Stimulated activated memory B cell treated with anti-CD40 and anti-IgM and Interleukin-4, amounts not matched to agents 10 μg/mL and 1 μg/mL and 100 μg/mL, for 72 hours (primary cell): ENCODE measurements around the gene VWA3B.
"Not testable (repeated sequence)": the region's sequence is repeated elsewhere in the genome, so short reads cannot be mapped to it uniquely, and the experiment has no call there.

Source experiments
- ATAC-seq: fragments of 150-1000 bp; cut with Tn5 transposase; 2 replicates; pipeline ENCODE4 v1.10.0; 2021
- H3K27ac Mint-ChIP-seq: one replicate; pipeline ENCODE4 v1.8.0; 2022; ENCODE audit warnings: mild to moderate bottlenecking, mixed read lengths
- H3K27me3 Mint-ChIP-seq: one replicate; pipeline ENCODE4 v1.8.0; 2022; ENCODE audit warnings: mixed read lengths
- H3K36me3 Mint-ChIP-seq: one replicate; pipeline ENCODE4 v1.8.0; 2022; ENCODE audit warnings: mixed read lengths
- H3K4me1 Mint-ChIP-seq: one replicate; pipeline ENCODE4 v1.8.0; 2022; ENCODE audit warnings: mixed read lengths
- H3K4me3 Mint-ChIP-seq: one replicate; pipeline ENCODE4 v1.8.0; 2022; ENCODE audit warnings: mild to moderate bottlenecking, moderate library complexity, mixed read lengths
- H3K9me3 Mint-ChIP-seq: one replicate; pipeline ENCODE4 v1.8.0; 2022; ENCODE audit warnings: mixed read lengths

VWA3B gene

DNA sequence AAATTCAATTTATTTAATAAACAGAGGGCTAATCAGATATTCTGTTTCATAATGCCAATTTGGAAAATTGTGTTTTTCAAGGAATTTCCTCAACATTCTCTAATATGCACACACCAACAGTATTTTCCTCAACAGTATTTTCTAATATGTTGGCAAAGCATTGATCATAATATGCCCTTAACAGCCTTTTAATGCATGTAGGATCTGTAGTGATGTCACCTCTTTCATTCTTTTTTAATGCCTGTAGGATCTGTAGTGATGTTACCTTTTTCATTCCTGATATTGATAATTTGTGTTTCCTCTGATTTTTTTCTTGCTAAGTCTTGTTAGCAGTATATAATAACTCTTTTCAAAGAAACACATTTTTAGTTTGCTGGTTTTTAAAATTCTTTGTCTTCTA is 15.9 kb downstream of the VWA3B start:
- Mint-ChIP-seq H3K9me3 (peaks cover 16% of the 10 kb centered on the region), H3K4me1 (no peaks in the 10 kb centered on the region), H3K4me3 (no peak overlapping the region), H3K36me3 (no peaks in the 10 kb centered on the region), H3K27me3 (no peaks in the 10 kb centered on the region), H3K27ac (no peak overlapping the region)
- ATAC-seq = no peak

DNA sequence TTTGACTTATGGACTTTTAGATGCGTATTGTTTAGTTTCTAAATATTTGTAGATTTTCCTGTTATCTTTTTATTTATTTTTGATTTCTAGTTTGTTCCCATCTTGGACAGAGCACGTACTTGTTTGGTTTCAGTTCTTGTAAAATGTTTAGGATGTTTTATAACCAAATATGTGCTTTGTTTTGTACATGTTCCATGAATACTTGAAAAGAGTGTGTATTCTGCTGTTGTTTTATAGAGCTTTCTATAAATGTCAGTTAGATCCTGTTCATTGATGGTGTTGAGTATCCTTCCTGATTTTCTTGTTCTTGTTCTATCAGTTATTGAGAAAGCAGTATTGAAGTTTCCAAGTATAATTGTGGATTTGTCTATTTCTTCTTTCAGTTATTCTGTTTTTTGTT is 21.1 kb downstream of the VWA3B start:
- H3K36me3 Mint-ChIP-seq = peaks cover 5% of the 10 kb centered on the region
- H3K4me3 Mint-ChIP-seq = no peak overlapping the region
- no peaks in the 10 kb centered on the region for H3K27me3 Mint-ChIP-seq
- no peak overlapping the region for H3K27ac Mint-ChIP-seq
- ATAC-seq = no peak
- H3K4me1 Mint-ChIP-seq = peaks cover 4% of the 10 kb centered on the region
- peaks cover 19% of the 10 kb centered on the region for H3K9me3 Mint-ChIP-seq

DNA sequence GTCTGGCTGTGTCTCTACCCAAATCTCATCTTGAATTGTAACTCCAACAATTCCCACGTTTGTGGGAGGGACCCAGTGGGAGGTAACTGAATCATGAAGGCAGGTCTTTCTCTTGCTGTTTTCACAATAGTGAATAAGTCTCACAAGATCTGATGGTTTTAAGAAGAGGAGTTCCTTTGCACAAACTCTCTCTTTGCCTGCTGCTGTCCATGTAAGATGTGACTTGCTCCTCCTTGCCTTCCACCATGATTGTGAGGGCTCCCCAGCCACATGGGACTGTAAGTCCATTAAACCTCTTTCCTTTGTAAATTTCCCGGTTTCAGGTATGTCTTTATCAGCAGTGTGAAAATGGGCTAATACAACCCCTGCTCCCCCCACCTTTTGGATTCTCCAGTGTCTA is 23.8 kb downstream of the VWA3B start:
- Mint-ChIP-seq H3K27me3 (no peaks in the 10 kb centered on the region), H3K4me3 (no peak overlapping the region), H3K27ac (no peak overlapping the region), H3K9me3 (peaks cover 16% of the 10 kb centered on the region), H3K36me3 (peaks cover 5% of the 10 kb centered on the region), H3K4me1 (peaks cover 4% of the 10 kb centered on the region)
- ATAC-seq = no peak

DNA sequence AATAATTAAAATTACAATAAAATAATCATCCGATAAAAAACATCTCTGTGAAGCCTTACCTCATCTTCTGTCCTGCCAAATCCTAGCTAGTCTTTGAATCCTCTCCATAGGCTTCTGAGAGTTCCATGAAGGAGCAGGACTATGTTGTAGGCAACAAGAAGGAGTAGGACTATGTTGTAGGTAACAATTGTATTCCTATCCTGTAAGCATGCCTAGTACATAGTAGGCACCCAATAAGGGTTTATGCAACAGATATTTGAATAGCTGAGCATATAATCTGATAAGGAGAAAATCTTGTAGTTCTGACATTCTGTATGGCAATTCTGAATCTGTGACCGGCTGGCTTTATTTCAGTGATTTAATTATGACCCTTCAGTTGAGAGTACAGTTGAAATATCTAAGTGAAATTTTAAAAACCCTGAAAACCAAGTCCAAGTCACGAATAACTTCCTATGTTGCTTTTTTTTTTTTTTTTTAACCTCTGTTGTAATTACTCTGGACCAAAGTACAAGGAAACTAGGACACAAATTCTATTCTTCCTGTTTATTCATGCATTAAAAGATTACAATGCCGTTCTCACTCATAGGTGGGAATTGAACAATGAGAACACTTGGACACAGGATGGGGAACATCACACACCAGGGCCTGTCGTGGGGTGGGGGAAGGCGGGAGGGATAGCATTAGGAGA is 27.8 kb downstream of the VWA3B start:
- Mint-ChIP-seq H3K4me3 (no peak overlapping the region), H3K27ac (no peak overlapping the region), H3K4me1 (no peaks in the 10 kb centered on the region), H3K27me3 (no peaks in the 10 kb centered on the region), H3K9me3 (peaks cover 14% of the 10 kb centered on the region), H3K36me3 (peaks cover 5% of the 10 kb centered on the region)
- no peak for ATAC-seq

DNA sequence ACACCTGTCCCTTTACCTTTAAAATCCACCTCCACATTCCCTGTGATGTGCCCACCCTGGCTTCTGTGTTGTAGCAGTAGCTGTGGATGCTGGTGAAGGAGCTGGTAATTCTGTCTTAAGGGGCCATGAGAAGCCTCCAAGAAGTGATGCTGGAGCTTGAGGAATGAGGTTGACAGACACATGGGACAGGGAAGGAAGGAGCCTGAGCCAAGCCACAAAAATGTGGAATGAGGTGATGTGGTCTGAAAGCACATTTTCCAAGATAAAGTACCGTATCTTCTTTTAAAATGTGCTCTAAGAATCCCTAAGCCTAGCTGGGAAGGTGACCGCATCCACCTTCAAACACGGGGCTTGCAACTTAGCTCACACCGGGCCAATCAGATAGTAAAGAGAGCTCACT is 31.2 kb downstream of the VWA3B start:
- Mint-ChIP-seq H3K4me1 (peaks cover 3% of the 10 kb centered on the region), H3K4me3 (no peak overlapping the region), H3K36me3 (no peaks in the 10 kb centered on the region), H3K9me3 (peaks cover under 1% of the 10 kb centered on the region), H3K27ac (no peak overlapping the region), H3K27me3 (no peaks in the 10 kb centered on the region)
- no peak for ATAC-seq

DNA sequence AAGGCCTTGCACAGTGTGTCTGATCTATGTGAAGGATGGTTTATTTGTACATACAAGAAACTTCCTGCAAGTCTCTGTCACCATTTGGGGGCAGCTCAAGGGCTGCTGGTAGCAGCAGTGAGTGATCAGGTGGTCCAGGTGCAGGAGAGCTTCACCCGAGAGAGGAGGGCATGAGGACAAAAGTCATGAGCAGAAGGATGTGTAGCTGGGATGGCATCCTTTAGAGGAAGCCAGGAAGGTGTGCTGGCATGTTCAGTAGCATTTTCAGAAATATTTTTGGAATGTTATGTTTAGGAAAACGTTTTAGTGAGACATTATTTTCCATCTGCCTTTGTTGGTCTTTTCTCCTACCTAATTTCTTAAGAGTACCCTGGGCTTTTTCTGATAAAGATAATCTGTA is 31.9 kb downstream of the VWA3B start:
- Mint-ChIP-seq H3K27me3 (no peaks in the 10 kb centered on the region), H3K9me3 (no peaks in the 10 kb centered on the region), H3K4me3 (no peak overlapping the region), H3K27ac (no peak overlapping the region), H3K4me1 (peaks cover 10% of the 10 kb centered on the region), H3K36me3 (no peaks in the 10 kb centered on the region)
- no peak for ATAC-seq

DNA sequence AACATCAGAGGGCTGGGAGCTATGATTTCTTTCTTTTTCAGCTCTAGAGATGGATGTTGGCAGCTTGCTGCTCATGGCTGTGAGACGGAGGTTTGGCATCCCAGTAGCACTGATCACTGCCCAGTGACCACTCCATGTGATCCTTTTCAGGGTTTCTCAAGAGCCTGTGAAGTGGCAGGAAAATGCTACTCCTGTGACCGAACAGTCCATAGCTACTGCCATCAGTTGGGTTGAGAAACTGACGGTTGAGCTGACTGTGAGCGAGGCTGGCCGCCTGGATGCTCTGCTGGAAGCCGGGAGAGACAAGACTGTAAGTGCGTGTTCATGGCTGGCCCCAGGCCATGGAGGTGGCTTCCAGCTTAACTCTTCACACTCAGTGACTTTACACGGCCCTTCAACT is 34.2 kb downstream of the VWA3B start:
- no peaks in the 10 kb centered on the region for H3K36me3 Mint-ChIP-seq

DNA sequence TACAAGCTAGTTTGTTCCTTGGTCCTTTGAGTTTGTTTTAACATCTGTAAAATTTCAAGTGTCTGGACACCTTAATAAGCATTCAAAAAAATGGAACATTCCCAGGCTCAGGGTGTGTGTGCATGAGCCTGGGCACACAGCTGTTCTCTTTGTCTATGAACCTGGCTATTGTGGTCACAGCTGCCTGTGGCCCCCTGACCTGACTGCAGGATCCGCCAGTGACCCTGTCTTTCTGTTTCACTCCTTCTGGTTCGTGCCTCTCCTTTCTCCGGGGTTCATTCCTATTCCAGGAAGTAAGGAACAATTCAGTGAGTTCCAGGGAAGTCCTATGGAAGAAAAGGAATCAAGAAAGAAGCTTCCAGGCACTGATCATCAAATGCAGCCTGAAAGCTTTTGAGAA is 35.6 kb downstream of the VWA3B start:
- ATAC-seq = no peak
- Mint-ChIP-seq H3K9me3 (no peaks in the 10 kb centered on the region), H3K36me3 (no peaks in the 10 kb centered on the region), H3K4me1 (peaks cover 18% of the 10 kb centered on the region), H3K4me3 (no peak overlapping the region), H3K27ac (no peak overlapping the region), H3K27me3 (no peaks in the 10 kb centered on the region)

More for the DNA sequence above, 34.2 kb downstream of the VWA3B start:
- Mint-ChIP-seq H3K9me3 (no peaks in the 10 kb centered on the region), H3K4me1 (peaks cover 18% of the 10 kb centered on the region), H3K27me3 (no peaks in the 10 kb centered on the region), H3K27ac (no peak overlapping the region), H3K4me3 (no peak overlapping the region)
- ATAC-seq = no peak

DNA sequence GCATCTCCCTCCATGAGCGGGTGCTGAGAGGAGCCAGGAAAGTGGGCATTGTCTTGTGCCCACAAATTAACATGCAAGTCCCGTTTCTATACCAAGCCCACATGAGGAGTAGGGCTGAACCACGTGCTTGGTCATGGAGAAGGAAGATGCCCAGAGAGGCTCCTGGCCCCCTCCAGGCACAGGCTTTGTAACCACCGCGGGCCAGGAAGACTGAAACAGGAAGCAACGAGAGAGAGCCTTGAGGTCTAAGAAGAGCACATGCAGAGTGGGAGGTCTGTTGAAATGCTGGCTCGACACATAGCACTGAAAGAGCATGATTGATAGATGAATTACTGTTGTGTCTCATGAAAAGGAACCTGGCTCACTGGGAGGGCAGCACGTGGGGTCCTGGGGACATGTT is 36.3 kb downstream of the VWA3B start:
- peak; percentile 67 for ATAC-seq
- Mint-ChIP-seq H3K9me3 (no peaks in the 10 kb centered on the region), H3K27ac (peak overlapping the region; percentile 15), H3K27me3 (no peaks in the 10 kb centered on the region), H3K4me3 (no peak overlapping the region), H3K36me3 (no peaks in the 10 kb centered on the region), H3K4me1 (peaks cover 18% of the 10 kb centered on the region)

DNA sequence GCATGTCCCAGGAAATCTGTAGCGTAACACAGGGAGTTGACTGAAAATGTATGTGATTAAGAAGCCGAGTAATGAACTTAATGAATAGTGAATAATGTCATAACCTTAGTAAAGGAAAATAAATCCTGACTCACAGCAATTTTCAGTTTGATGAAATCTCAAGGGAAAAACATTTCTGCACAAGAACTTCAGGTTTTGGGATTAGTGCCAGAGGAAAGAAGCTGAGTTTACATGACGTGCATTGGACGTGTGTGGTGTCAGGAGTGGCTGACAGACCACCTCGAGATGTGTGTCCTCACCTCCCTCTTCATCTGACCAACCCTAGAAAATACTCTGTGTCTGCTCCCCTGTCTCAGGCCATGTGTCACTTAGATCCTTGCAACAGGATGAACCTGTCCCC is 39.1 kb downstream of the VWA3B start:
- Mint-ChIP-seq H3K27ac (no peak overlapping the region), H3K4me3 (no peak overlapping the region)
- no peak for ATAC-seq

DNA sequence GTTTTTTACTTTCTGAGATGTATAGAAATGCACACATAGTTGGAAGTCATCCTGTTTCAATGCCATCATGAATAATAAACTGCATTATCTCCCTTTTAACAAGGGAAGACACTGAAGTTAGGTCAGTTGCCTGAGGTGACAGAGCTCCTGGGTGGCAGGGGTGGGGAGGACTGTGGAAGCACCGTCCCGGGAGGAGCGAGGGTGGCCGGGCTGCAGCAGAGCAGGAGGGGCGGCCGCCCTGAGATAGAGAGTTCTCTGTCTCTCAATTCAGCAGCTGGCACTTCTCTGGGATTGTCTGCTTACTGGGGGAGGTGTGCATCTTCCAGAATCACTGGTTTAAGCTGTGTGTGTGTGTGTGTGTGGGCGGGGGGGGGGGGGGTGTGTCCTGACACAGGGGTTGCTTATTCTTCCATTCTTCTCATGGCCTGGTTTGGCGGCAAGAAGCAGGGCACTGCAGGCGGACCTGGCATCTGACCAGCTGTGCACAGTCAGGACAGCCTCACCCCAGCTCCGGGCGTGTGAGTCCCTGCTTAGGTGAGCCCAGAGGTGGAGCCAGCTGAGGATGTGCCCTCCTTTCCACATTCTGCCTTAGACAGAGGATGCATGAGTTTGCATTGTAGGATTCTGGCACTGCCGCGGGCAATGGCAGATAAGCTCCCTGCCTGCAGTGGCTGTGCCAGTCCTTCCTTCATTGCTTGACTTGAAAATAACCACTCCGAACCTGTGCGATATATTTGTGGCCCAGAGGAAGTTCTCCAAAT is 40.4 kb downstream of the VWA3B start:
- peaks cover 18% of the 10 kb centered on the region for H3K4me1 Mint-ChIP-seq
- no peaks in the 10 kb centered on the region for H3K36me3 Mint-ChIP-seq
- no peaks in the 10 kb centered on the region for H3K27me3 Mint-ChIP-seq
- no peaks in the 10 kb centered on the region for H3K9me3 Mint-ChIP-seq
- H3K4me3 Mint-ChIP-seq = no peak overlapping the region
- no peak for ATAC-seq
- H3K27ac Mint-ChIP-seq = no peak overlapping the region

More for the DNA sequence above, 39.1 kb downstream of the VWA3B start:
- peaks cover 18% of the 10 kb centered on the region for H3K4me1 Mint-ChIP-seq
- H3K9me3 Mint-ChIP-seq = no peaks in the 10 kb centered on the region
- no peaks in the 10 kb centered on the region for H3K27me3 Mint-ChIP-seq
- H3K36me3 Mint-ChIP-seq = no peaks in the 10 kb centered on the region

DNA sequence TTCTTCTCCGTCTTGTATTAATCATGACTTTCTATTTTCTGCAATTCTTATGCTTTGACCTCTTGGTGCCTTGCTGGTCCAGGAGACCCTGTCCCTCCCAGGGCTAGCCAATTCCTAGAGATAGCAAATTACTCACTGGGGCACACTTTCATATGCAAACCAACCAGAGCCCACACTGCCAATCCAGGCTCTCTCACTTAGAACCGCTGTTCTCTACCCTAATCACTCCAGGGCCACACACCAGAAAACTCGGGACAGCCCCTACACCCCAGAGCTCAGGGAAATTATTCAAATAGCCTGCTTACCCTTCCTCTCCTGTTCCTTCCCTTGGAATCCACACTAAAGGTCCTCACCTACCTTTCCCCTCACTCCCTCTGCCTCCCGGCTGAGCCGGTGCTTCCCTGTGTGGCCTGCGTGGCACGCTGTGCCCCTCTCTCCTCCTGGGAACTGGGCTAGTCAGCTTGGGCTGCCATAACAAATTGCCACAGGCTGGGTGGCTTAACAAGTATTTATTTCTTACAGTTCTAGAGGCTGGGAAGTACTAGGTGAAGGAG is 41.7 kb downstream of the VWA3B start:
- H3K4me3 Mint-ChIP-seq = no peak overlapping the region
- H3K27ac Mint-ChIP-seq = no peak overlapping the region
- H3K27me3 Mint-ChIP-seq = no peaks in the 10 kb centered on the region
- peaks cover 17% of the 10 kb centered on the region for H3K4me1 Mint-ChIP-seq
- no peaks in the 10 kb centered on the region for H3K9me3 Mint-ChIP-seq
- no peak for ATAC-seq
- H3K36me3 Mint-ChIP-seq = no peaks in the 10 kb centered on the region

DNA sequence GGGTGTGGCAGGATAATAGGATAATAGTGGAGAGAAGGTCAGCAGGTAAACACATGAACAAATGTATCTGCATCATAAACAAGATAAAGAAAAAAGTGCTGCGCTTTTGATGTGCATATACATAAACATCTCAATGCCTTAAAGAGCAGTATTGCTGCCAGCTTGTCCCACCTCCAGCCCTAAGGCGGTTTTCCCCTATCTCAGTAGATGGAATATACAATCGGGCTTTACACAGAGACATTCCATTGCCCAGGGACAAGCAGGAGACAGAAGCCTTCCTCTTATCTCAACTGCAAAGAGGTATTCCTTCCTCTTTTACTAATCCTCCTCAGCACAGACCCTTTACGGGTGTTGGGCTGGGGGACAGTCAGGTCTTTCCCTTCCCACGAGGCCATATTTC is 43.1 kb downstream of the VWA3B start:
- peaks cover 20% of the 10 kb centered on the region for H3K4me1 Mint-ChIP-seq
- H3K27ac Mint-ChIP-seq, H3K4me3 Mint-ChIP-seq, ATAC-seq, H3K27me3 Mint-ChIP-seq, H3K36me3 Mint-ChIP-seq, H3K9me3 Mint-ChIP-seq: not testable (repeated sequence)

DNA sequence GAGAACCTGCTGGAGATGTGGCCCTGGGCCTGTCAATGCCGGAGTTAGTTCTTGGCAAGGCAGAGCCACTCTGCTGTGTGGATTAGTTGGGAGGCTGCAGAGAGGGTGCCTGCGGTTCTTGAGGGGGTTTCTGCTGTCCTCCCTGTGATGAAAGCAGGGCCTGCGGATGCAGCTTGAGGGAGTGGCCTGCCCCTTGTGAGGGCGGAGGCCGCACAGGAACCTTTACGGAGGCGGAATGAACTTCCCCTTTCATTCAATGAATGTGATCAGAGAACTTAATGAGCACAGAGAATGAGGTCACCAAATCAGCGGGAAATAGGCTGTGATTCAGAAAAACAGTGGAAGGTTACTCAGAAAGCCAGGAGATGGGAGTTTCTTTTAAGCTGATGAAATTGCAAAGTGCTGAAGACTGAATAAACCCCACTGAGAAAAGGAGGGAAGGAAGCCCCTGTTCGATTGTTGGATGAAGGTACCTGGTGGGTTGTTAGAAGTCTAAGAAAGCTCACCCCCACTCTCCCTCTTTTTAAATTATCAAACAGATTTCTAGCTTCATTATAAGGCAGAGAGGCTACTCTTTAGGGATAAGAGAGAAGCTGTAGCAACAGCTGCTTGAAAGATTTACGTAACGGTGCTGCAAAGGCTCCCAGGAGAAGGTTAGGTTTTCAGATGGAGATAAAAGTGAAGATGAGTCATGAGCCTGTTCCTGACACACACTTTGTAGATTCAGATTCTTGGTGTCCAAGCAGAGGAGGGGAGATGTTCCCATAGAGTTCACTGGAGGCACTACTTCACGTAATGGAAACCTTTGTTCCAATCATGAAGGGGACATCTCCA is 47.4 kb downstream of the VWA3B start:
- H3K27me3 Mint-ChIP-seq = no peaks in the 10 kb centered on the region
- H3K9me3 Mint-ChIP-seq = no peaks in the 10 kb centered on the region
- H3K4me1 Mint-ChIP-seq = peaks cover 20% of the 10 kb centered on the region
- H3K4me3 Mint-ChIP-seq = peak overlapping the region; percentile 69
- peak; percentile 99 for ATAC-seq
- H3K36me3 Mint-ChIP-seq = no peaks in the 10 kb centered on the region
- H3K27ac Mint-ChIP-seq = peak overlapping the region; percentile 79

DNA sequence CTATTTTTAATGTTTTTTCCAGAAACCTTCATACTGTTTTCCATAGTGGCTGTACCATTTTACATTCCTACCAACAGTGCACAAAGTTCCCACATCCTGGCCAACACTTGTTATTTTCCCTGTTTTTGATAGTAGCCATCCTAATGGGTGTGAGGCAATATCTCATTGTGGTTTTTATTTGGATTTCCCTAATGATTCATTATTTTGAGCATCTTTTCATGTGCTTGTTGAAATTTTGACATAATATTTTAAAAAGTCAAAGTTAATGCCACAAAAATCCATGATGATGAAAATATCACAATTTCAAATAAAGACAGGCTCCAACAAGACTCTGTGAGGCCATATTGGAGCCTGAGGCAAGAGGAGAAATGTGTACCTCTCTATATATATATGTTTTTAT is 50.2 kb downstream of the VWA3B start:
- Mint-ChIP-seq H3K36me3 (no peaks in the 10 kb centered on the region), H3K27me3 (no peaks in the 10 kb centered on the region), H3K4me1 (peaks cover 24% of the 10 kb centered on the region), H3K27ac (no peak overlapping the region), H3K4me3 (no peak overlapping the region), H3K9me3 (no peaks in the 10 kb centered on the region)
- no peak for ATAC-seq
